ENCODE data around the gene LRRC9.
"Not testable (repeated sequence)": the region's sequence is repeated elsewhere in the genome, so short reads cannot be mapped to it uniquely, and the experiment has no call there.

LRRC9 gene

DNA sequence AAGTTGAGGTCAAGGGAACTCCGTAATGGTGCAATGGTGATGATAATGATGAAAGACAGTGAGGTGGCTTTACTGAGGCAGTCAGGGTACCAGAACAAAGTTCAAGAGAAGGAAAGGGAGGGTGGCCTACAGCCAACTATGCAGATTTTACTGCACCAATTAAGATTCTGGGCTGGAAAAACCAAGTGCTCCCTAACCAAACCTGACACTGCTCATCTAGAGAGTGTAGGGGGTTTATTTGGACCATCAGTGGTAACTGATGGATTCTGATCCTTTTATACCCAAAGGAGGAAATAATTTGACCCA is 387 bp downstream of the LRRC9 start:
- DNase-seq (ENCODE audit: low spot score), result no peak
- TF ChIP-seq, protein P1, sequence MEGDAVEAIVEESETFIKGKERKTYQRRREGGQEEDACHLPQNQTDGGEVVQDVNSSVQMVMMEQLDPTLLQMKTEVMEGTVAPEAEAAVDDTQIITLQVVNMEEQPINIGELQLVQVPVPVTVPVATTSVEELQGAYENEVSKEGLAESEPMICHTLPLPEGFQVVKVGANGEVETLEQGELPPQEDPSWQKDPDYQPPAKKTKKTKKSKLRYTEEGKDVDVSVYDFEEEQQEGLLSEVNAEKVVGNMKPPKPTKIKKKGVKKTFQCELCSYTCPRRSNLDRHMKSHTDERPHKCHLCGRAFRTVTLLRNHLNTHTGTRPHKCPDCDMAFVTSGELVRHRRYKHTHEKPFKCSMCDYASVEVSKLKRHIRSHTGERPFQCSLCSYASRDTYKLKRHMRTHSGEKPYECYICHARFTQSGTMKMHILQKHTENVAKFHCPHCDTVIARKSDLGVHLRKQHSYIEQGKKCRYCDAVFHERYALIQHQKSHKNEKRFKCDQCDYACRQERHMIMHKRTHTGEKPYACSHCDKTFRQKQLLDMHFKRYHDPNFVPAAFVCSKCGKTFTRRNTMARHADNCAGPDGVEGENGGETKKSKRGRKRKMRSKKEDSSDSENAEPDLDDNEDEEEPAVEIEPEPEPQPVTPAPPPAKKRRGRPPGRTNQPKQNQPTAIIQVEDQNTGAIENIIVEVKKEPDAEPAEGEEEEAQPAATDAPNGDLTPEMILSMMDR (IDR thresholded peaks at IDR 0.05; ENCODE audit: extremely low read depth, missing control alignments), result no peak

DNA sequence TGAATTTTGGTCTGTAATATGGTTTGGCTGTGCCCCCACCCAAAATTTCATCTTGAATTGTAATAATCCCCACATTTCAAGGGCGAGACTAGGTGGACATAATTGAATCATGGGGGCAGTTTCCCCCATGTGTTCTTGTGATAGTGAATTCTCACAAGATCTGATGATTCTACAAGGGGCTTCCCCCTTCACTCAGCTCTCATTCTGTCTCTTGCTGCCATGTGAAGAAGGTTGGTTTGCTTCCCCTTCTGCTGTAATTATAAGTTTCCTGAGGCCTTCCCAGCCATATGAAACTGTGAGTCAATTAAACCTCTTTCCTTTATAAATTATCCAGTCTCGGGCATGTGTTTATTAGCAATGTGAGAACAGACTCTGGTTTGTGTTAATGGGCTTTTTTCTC is 5.9 kb downstream of the LRRC9 start:
- TF ChIP-seq, protein P1 (IDR thresholded peaks at IDR 0.05; ENCODE audit: extremely low read depth, missing control alignments), result no peak
- DNase-seq (ENCODE audit: low spot score), result no peak

DNA sequence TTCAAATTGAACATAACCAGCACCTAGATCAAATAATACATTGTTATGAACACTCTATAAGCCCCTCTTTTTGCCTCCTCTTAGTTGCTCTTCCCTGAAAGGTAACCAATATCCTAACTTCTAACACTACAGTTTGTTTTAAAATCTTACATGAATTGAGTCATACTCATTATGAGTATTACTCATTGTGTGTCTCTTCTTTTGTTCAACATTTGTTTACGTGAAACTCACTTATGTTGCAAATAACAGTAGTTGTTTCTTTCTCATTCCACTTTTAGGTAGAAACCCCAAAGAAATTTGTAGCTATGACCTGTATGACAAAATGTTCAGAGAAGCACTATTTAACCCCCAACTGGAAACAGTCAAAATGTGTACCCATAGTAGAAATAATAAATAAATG is 6.6 kb downstream of the LRRC9 start:
- TF ChIP-seq, protein P1 (IDR thresholded peaks at IDR 0.05; ENCODE audit: extremely low read depth, missing control alignments), result no peak
- no peak for DNase-seq (ENCODE audit: low spot score)

DNA sequence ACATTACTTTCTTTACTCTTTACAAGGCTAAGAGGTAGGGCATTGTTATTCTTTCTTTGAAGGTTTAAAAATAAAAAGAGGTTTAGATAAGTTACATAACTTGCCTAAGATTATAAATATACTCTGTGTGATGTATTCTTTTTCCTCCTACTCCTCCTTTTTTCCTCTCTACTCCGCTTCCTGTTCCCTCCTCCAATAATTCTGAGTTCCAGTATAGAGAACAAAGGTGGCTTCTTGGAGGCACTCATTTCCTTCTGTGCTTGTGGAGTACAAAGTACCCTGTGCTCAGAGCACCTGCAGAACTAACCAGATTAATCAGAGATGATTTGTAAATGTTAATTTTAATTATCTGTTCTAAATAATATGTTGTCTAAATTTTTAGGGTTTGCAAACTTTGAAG is 11.3 kb downstream of the LRRC9 start:
- TF ChIP-seq, protein P1 (IDR thresholded peaks at IDR 0.05; ENCODE audit: extremely low read depth, missing control alignments), result no peak

DNA sequence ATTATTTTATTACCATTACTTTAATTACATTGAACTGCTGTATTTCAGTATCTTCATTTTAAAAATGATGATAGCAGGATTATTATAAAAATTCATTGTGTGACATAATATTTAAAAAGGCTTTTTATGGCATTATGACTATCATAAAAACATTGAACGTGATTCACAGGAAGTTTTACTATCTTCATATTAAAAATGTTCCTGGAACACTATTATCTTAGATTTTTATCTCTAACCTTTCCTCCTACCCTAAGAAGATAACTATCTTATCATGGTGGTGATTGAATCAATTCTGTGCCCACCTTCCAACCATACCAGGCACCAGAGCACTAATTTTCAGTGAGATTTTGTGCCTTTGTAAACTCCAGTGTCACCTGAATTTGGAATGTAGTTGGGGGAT is 16.2 kb downstream of the LRRC9 start:
- TF ChIP-seq, protein P1 (IDR thresholded peaks at IDR 0.05; ENCODE audit: extremely low read depth, missing control alignments), result no peak
- DNase-seq (ENCODE audit: low spot score), result no peak

More for the DNA sequence above, 11.3 kb downstream of the LRRC9 start:
- no peak for DNase-seq (ENCODE audit: low spot score)

DNA sequence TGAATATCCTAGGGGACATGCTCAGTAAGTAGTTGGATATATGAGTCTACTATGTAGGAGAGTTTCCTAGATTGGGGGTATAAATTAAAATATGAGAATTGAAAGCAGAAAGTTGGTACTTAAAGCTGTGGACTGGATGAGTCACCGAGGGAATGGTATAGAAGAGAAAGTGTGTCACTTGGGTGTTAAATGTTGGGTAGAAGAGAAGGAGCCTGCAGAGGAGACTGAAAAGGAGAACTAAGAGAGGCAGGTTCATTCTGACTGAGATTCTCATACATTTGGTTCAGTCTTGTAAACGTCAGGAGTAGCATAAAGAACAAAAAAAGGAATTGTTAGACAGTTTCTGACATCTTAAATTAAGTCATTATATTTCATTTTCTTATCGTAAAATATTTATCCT is 19.9 kb downstream of the LRRC9 start:
- DNase-seq (ENCODE audit: low spot score), result no peak

DNA sequence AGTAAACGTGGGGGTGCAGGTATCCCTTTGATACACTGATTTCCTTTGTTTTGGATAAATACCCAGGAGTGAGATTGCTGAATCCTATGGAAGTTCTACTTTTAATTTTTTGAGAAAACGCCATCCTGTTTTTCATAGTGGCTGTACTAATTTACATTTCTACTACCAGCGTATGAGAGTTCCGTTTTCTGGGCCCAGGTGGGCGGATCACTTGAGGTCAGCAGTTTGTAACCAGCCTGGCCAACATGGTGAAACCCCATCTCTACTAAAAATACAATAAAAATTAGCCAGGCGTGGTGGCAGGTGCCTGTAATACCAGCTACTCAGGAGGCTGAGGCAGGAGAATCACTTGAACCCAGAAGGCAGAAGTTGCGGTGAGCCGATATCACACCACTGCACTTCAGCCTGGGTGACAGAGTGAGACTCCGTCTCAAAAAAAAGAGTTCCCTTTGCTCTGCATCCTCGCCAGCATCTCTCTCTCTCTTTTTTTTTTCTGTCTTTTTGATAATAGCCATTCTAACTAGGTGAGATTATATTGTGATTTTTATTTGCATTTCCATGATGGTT is 22.4 kb downstream of the LRRC9 start:
- DNase-seq (ENCODE audit: low spot score), result not testable (repeated sequence)

More for the DNA sequence above, 19.9 kb downstream of the LRRC9 start:
- TF ChIP-seq, protein P1 (IDR thresholded peaks at IDR 0.05; ENCODE audit: extremely low read depth, missing control alignments), result no peak

DNA sequence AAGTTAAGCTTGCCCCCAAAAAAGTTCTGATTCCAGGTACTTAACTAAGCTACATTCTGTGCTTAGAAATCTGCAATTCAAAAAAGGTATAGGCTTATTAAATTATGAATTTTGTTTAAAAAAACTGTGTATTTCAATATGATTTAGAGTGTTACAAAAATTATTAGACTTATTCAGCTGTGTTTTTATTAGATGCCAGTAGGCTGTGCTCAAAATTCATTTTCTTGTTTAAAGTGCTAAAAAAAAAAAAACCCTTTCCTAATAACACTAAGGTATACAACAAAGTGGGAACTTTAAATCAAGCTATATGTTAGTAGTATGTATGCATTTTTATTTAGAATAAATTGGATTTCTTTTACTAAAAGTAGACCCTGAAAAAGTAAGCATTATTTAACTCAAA is 25.0 kb downstream of the LRRC9 start:
- TF ChIP-seq, protein P1 (IDR thresholded peaks at IDR 0.05; ENCODE audit: extremely low read depth, missing control alignments), result no peak
- no peak for DNase-seq (ENCODE audit: low spot score)

DNA sequence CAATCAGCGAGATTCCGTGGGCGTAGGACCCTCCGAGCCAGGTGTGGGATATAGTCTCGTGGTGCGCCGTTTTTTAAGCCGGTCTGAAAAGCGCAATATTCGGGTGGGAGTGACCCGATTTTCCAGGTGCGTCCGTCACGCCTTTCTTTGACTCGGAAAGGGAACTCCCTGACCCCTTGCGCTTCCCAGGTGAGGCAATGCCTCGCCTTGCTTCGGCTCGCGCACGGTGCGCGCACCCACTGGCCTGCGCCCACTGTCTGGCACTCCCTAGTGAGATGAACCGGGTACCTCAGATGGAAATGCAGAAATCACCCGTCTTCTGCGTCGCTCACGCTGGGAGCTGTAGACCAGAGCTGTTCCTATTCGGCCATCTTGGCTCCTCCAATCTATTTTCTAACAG is 32.2 kb downstream of the LRRC9 start:
- not testable (repeated sequence) for DNase-seq (ENCODE audit: low spot score)

DNA sequence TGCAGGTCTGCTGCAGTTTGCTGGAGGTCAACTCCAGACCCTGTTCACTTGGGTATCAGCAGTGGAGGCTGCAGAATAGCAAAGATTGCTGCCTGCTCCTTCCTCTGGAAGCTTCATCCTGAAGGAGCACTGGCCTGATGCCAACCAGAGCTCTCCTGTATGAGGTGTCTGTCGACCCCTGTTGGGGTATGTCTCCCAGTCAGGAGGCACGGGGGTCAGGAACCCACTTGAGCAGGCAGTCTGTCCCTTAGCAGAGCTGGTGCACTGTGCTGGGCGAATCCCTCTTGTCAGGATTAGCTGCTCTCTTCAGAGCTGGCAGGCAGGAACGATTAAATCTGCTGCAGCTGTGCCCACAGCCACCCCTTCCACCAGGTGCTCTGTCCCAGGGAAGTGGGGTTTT is 37.9 kb downstream of the LRRC9 start:
- not testable (repeated sequence) for DNase-seq (ENCODE audit: low spot score)
